GM10266 (cell line): ENCODE data around the gene ZNHIT3.

Source experiments
- DNase-seq: peaks from one replicate; pipeline ENCODE4 v3.0.0; 2012; ENCODE audit errors: extremely low spot score
- TF ChIP-seq, protein P1 (sequence below): IDR thresholded peaks from 2 replicates; pipeline ENCODE4 v1.5.1; 2012; ENCODE audit warnings: mild to moderate bottlenecking, low read depth; ENCODE audit not compliant: control insufficient read depth, insufficient read depth; ENCODE audit errors: missing control alignments

ZNHIT3 gene

GRCh38 chr17:36544307-36545076 lies 58.0 kb downstream of the ZNHIT3 start, which contains the start of gene GGNBP2:
TSS of gene GGNBP2 (plus strand) at chr17:36544919. CDS start at chr17:36545725, 806 bp downstream.
- peak; percentile 96 for DNase-seq
- TF ChIP-seq, protein P1, sequence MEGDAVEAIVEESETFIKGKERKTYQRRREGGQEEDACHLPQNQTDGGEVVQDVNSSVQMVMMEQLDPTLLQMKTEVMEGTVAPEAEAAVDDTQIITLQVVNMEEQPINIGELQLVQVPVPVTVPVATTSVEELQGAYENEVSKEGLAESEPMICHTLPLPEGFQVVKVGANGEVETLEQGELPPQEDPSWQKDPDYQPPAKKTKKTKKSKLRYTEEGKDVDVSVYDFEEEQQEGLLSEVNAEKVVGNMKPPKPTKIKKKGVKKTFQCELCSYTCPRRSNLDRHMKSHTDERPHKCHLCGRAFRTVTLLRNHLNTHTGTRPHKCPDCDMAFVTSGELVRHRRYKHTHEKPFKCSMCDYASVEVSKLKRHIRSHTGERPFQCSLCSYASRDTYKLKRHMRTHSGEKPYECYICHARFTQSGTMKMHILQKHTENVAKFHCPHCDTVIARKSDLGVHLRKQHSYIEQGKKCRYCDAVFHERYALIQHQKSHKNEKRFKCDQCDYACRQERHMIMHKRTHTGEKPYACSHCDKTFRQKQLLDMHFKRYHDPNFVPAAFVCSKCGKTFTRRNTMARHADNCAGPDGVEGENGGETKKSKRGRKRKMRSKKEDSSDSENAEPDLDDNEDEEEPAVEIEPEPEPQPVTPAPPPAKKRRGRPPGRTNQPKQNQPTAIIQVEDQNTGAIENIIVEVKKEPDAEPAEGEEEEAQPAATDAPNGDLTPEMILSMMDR: no peak

GRCh38 chr17:36545077-36545464 lies 58.6 kb downstream of the ZNHIT3 start:
- TF ChIP-seq, protein P1: no peak
- DNase-seq: no peak
